Mesenchymal stem cell (in vitro differentiated cells and primary cell): Measurements from ENCODE around the gene PDZRN4.

Experiments
- DNase-seq: peaks from one replicate; pipeline ENCODE4 v3.0.0-alpha.2; 2013
- H2AFZ ChIP-seq: one replicate; pipeline ENCODE4 v1.6.1; 2013; ENCODE audit warnings: low read depth, mild to moderate bottlenecking, control low read depth, inconsistent platforms, low read length, moderate library complexity
- H2AK5ac ChIP-seq: 2 replicates; pipeline ENCODE4 v1.6.1; 2013; ENCODE audit warnings: low read length, moderate library complexity, mild to moderate bottlenecking, inconsistent platforms; ENCODE audit not compliant: severe bottlenecking
- H2BK120ac ChIP-seq: one replicate; pipeline ENCODE4 v1.6.1; 2013; ENCODE audit warnings: low read depth, mild to moderate bottlenecking, inconsistent platforms, low read length, moderate library complexity
- H2BK12ac ChIP-seq, 2 experiments: one replicate each; pipeline ENCODE4 v1.6.1; 2013; ENCODE audit warnings: inconsistent platforms in 2 of 2, low read length in 2 of 2, mild to moderate bottlenecking in 2 of 2, moderate library complexity in 2 of 2, control low read depth in 1 of 2
- H2BK15ac ChIP-seq: one replicate; pipeline ENCODE4 v1.6.1; 2013; ENCODE audit warnings: mild to moderate bottlenecking, low read depth, inconsistent platforms; ENCODE audit not compliant: poor library complexity, severe bottlenecking
- H2BK5ac ChIP-seq: 2 replicates; pipeline ENCODE4 v1.6.1; 2013; ENCODE audit warnings: low read depth, mild to moderate bottlenecking, low read length, control low read depth, inconsistent platforms; ENCODE audit not compliant: poor library complexity, severe bottlenecking
- H3K14ac ChIP-seq, 2 experiments: one replicate each; pipeline ENCODE4 v1.6.1; 2013; ENCODE audit warnings: inconsistent platforms in 2 of 2, low read length in 2 of 2, control low read depth in 1 of 2, mild to moderate bottlenecking in 1 of 2, moderate library complexity in 1 of 2
- H3K18ac ChIP-seq, 2 experiments: one replicate each; pipeline ENCODE4 v1.6.1; 2013; ENCODE audit warnings: inconsistent platforms in 2 of 2, low read length in 2 of 2, control low read depth in 1 of 2, low read depth in 1 of 2, mild to moderate bottlenecking in 1 of 2
- H3K23ac ChIP-seq, 2 experiments: one replicate each; pipeline ENCODE4 v1.6.1; 2013; ENCODE audit warnings: inconsistent platforms in 2 of 2, low read length in 2 of 2, mild to moderate bottlenecking in 2 of 2, moderate library complexity in 2 of 2, control low read depth in 1 of 2
- H3K27ac ChIP-seq: 2 replicates; pipeline ENCODE4 v1.5.1; 2013; ENCODE audit warnings: mild to moderate bottlenecking, moderate library complexity, low read length, control low read depth, inconsistent platforms; ENCODE audit not compliant: poor library complexity, severe bottlenecking
- H3K27me3 ChIP-seq, 2 experiments: 2 replicates each; pipeline versions ENCODE4 v1.6.1 to v1.7.0; 2013; ENCODE audit warnings: low read length in 2 of 2, mild to moderate bottlenecking in 2 of 2, moderate library complexity in 2 of 2, control low read depth in 1 of 2, inconsistent platforms in 1 of 2; ENCODE audit not compliant: control insufficient read depth in 1 of 2, insufficient read depth in 1 of 2
- H3K36me3 ChIP-seq, 2 experiments: 2 replicates each; pipeline versions ENCODE4 v1.6.1 to v1.7.0; 2013; ENCODE audit warnings: low read length in 2 of 2, control low read depth in 1 of 2, inconsistent platforms in 1 of 2, low read depth in 1 of 2, mild to moderate bottlenecking in 1 of 2; ENCODE audit not compliant: insufficient read depth in 2 of 2, control insufficient read depth in 1 of 2
- H3K4ac ChIP-seq, 2 experiments: one replicate each; pipeline ENCODE4 v1.6.1; 2013; ENCODE audit warnings: inconsistent platforms in 2 of 2, low read length in 2 of 2, mild to moderate bottlenecking in 2 of 2, moderate library complexity in 2 of 2, control low read depth in 1 of 2, low read depth in 1 of 2
- H3K4me1 ChIP-seq: 2 replicates; pipeline ENCODE4 v1.6.1; 2013; ENCODE audit warnings: low read depth, low read length, control low read depth; ENCODE audit not compliant: control insufficient read depth, insufficient read depth
- H3K4me2 ChIP-seq: 2 replicates; pipeline ENCODE4 v1.6.1; 2013; ENCODE audit warnings: low read length, mild to moderate bottlenecking, inconsistent platforms; ENCODE audit not compliant: poor library complexity, severe bottlenecking
- H3K4me3 ChIP-seq, 2 experiments: 2 replicates each; pipeline versions ENCODE4 v1.5.1 to v1.7.0; 2013; ENCODE audit warnings: low read length in 2 of 2, mild to moderate bottlenecking in 2 of 2, control low read depth in 1 of 2, low read depth in 1 of 2; ENCODE audit not compliant: insufficient read depth in 1 of 2
- H3K79me1 ChIP-seq: replicated peaks from 2 replicates; pipeline ENCODE4 v1.6.1; 2013; ENCODE audit warnings: mild to moderate bottlenecking, control low read depth, low read length, inconsistent platforms; ENCODE audit not compliant: poor library complexity, severe bottlenecking
- H3K9ac ChIP-seq: 2 replicates; pipeline ENCODE4 v1.7.0; 2013; ENCODE audit warnings: mild to moderate bottlenecking, low read length, moderate library complexity
- H3K9me3 ChIP-seq: 2 replicates; pipeline ENCODE4 v1.7.0; 2013; ENCODE audit warnings: mild to moderate bottlenecking, low read length; ENCODE audit not compliant: control insufficient read depth
- H4K8ac ChIP-seq: one replicate; pipeline ENCODE4 v1.6.1; 2013; ENCODE audit warnings: inconsistent platforms, mild to moderate bottlenecking, low read length, moderate library complexity
- H4K91ac ChIP-seq: one replicate; pipeline ENCODE4 v1.6.1; 2013; ENCODE audit warnings: mild to moderate bottlenecking, low read length, inconsistent platforms
- WGBS: methylation state at CpG from one replicate; pipeline ENCODE4 v1.1.7; 2013; ENCODE audit warnings: mixed read lengths; 5-methylcytosine and 5-hydroxymethylcytosine counted together

Gene PDZRN4

DNA sequence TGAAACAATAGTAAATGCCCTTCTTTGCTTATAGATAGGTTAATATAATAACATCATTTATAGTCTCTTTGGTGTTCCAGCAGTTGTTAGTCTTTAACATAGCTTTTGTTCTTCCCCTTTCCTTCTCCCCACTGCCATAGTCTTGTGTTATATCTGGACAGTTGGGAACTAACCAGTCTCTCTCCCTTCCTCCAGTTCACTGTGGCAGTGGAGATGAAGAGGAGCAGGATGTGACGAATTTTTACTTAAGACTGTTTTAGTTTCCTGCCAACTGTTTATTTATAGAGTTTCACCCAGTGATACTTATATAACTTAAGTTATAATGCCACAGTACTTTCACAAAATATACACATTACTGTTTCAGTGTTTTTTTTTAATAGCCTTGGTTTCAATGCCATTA, 277.4 kb downstream of the PDZRN4 start:
- Histone ChIP-seq H2BK120ac (no peak overlapping the region), H3K27me3 (no peaks in the 10 kb centered on the region), H3K4me2 (no peak overlapping the region), H2BK12ac (no peak overlapping the region), H3K18ac (no peak overlapping the region), H4K8ac (no peak overlapping the region), H3K36me3 (no peaks in the 10 kb centered on the region), H2AFZ (no peak overlapping the region), H3K9me3 (no peaks in the 10 kb centered on the region), H2AK5ac (no peak overlapping the region), H4K91ac (no peak overlapping the region), H3K4me1 (no peaks in the 10 kb centered on the region), H3K4me3 (no peak overlapping the region), H3K27ac (no peak overlapping the region), H2BK15ac (no peak overlapping the region), H3K4ac (no peak overlapping the region), H3K9ac (no peak overlapping the region), H3K14ac (no peak overlapping the region), H3K79me1 (no peaks in the 10 kb centered on the region), H3K23ac (no peak overlapping the region), H2BK5ac (no peak overlapping the region)
- DNase-seq, result peak; percentile 50
- WGBS, result no CpG with 5 or more reads among the region's 1 CpG

DNA sequence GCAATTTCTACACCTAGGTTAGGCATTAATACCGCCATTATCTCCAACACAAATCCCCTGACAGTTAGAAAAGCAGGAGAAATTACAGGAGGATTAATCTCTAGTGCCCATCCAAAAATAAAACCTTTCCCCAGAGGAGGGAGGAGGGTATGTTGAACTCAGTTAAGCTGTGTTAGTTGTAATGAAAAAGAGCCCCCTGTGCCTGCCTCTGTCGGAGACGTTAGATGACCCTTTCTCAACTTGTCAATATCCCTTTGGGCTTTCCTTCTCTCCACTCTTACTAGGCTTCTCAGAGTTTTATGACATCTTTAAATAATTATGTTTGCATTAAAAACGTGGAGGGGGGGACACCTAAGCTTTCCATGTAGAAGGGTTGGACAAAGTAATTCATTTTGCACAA, 278.2 kb downstream of the PDZRN4 start:
- Histone ChIP-seq H3K27ac (no peak overlapping the region), H3K14ac (no peak overlapping the region), H2AFZ (no peak overlapping the region), H4K8ac (no peak overlapping the region), H3K9me3 (no peaks in the 10 kb centered on the region), H2BK120ac (peak overlapping the region; percentile 49), H4K91ac (no peak overlapping the region), H3K4ac (no peak overlapping the region), H2AK5ac (no peak overlapping the region), H2BK15ac (no peak overlapping the region), H2BK12ac (no peak overlapping the region), H3K4me2 (no peak overlapping the region), H3K4me1 (no peaks in the 10 kb centered on the region), H3K18ac (no peak overlapping the region), H3K23ac (no peak overlapping the region), H2BK5ac (no peak overlapping the region), H3K79me1 (no peaks in the 10 kb centered on the region), H3K9ac (no peak overlapping the region), H3K4me3 (no peak overlapping the region), H3K27me3 (no peaks in the 10 kb centered on the region), H3K36me3 (no peaks in the 10 kb centered on the region)
- no peak for DNase-seq
- no CpG with 5 or more reads among the region's 4 CpGs for WGBS

DNA sequence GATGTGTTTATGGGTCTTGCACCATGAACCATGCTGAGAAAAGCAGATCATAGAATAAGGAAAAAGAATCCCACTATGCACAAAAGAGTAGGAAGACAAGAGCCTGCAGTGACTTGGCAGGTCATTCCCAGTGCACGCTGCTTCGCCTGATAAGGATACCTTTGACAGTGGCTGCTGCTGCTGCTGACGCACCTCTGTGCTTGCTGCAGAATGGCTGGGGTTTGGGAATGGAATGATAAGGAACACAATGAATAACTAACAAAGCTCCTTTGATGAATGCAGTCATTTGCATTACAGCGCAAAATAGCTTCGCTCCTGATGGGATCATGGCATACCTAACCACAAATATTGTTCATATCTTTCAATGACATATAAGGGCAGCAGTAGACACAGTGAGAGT, 278.7 kb downstream of the PDZRN4 start:
- Histone ChIP-seq H3K18ac (peak overlapping the region in 1 of 2 experiments; percentile 34), H2AFZ (no peak overlapping the region)

DNA sequence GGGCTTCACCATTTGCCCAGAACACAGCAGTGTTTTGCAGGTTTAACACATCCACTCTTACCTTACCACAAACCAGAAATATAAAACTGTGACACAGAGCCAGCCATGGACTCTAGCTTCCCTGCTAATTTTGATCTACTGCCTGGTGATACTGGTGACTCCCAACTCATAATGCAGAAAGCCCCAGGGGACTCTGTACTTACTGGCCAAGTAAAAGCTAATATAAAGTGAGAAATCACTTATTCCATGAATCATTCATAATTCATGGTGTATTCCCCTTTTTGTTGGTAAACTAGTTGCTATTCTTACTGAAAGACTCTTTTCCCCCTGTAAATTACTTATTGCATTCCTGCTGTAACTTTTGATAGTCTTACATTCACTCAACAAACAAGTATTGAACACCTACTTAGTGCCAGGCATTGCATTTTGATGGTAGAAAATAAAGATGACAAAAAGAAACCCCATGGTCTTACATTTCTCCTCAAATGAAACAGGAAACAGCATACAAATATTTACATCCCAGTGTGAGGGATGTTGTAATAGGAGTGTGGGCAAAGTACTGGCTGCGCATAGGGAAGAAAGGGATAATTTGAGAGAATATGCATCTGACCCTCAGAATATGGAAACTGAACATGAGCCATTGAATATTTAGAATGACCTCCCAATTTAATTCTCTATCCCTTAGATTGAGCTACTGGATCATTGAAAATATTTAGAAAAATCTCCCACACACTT, 279.6 kb downstream of the PDZRN4 start:
- Histone ChIP-seq H3K9ac (no peak overlapping the region), H4K8ac (peak overlapping the region; percentile 54), H3K4me3 (no peak overlapping the region), H3K27ac (no peak overlapping the region), H2BK15ac (no peak overlapping the region), H2AK5ac (no peak overlapping the region), H3K9me3 (no peaks in the 10 kb centered on the region), H3K4me1 (no peaks in the 10 kb centered on the region), H3K79me1 (no peaks in the 10 kb centered on the region), H4K91ac (no peak overlapping the region), H2BK120ac (no peak overlapping the region), H3K4me2 (no peak overlapping the region), H2BK12ac (no peak overlapping the region), H2AFZ (no peak overlapping the region), H2BK5ac (no peak overlapping the region), H3K18ac (peak overlapping the region; percentile 30 to 33), H3K27me3 (no peaks in the 10 kb centered on the region), H3K14ac (no peak overlapping the region), H3K23ac (no peak overlapping the region), H3K4ac (no peak overlapping the region), H3K36me3 (no peaks in the 10 kb centered on the region)
- no CpG with 5 or more reads among the region's 1 CpG for WGBS
- peak; percentile 44 for DNase-seq

More for the DNA sequence above, 278.7 kb downstream of the PDZRN4 start:
- H4K8ac ChIP-seq, result no peak overlapping the region
- H2BK5ac ChIP-seq, result no peak overlapping the region
- H2BK15ac ChIP-seq, result no peak overlapping the region
- H3K36me3 ChIP-seq, result no peaks in the 10 kb centered on the region
- no peak overlapping the region for H3K4me3 ChIP-seq
- no peak overlapping the region for H2AK5ac ChIP-seq
- no peak overlapping the region for H3K23ac ChIP-seq
- H3K9ac ChIP-seq, result no peak overlapping the region
- H3K14ac ChIP-seq, result no peak overlapping the region
- no peak overlapping the region for H4K91ac ChIP-seq
- H2BK120ac ChIP-seq, result no peak overlapping the region
- H3K27me3 ChIP-seq, result no peaks in the 10 kb centered on the region
- no peak overlapping the region for H3K4ac ChIP-seq
- peak overlapping the region in 1 of 2 experiments; percentile 76 for H2BK12ac ChIP-seq
- no peak overlapping the region for H3K4me2 ChIP-seq
- WGBS, result 71% methylated on average over 3 of the region's 5 CpGs
- H3K27ac ChIP-seq, result no peak overlapping the region
- no peak for DNase-seq
- H3K4me1 ChIP-seq, result no peaks in the 10 kb centered on the region
- H3K79me1 ChIP-seq, result no peaks in the 10 kb centered on the region
- no peaks in the 10 kb centered on the region for H3K9me3 ChIP-seq
